ENCODE measurements around the gene CTSD.

The CTSD gene

DNA sequence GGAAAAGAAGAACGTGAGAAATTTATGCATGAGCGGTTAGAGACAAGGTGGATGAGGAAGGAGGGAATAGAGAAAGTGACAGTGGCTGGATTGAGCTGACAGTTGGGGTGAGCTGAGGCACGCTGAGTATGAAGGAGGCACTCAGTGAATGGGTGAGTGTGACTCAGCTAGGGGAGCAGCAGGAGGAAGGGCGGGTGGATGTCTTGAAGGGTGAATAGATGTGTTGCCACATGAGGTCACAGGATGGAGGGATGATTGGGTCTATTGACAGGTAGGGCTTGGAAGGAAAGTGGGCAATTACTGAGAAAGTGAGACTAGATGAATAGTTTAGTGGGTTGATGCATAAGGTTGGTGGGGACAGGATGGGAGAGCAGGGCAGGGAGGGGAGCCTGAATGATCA is 21.4 kb downstream of the CTSD start:
- DNase-seq (ENCODE audit: low read depth), result no peak
- H3K4me3 ChIP-seq (ENCODE audit: control insufficient read depth, low read depth, low read length), result no peak overlapping the region
- TF ChIP-seq, protein P1, sequence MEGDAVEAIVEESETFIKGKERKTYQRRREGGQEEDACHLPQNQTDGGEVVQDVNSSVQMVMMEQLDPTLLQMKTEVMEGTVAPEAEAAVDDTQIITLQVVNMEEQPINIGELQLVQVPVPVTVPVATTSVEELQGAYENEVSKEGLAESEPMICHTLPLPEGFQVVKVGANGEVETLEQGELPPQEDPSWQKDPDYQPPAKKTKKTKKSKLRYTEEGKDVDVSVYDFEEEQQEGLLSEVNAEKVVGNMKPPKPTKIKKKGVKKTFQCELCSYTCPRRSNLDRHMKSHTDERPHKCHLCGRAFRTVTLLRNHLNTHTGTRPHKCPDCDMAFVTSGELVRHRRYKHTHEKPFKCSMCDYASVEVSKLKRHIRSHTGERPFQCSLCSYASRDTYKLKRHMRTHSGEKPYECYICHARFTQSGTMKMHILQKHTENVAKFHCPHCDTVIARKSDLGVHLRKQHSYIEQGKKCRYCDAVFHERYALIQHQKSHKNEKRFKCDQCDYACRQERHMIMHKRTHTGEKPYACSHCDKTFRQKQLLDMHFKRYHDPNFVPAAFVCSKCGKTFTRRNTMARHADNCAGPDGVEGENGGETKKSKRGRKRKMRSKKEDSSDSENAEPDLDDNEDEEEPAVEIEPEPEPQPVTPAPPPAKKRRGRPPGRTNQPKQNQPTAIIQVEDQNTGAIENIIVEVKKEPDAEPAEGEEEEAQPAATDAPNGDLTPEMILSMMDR (conservative IDR thresholded peaks at IDR 0.05; ENCODE audit: control insufficient read depth, insufficient read depth, low read depth, low read length), result no peak

DNA sequence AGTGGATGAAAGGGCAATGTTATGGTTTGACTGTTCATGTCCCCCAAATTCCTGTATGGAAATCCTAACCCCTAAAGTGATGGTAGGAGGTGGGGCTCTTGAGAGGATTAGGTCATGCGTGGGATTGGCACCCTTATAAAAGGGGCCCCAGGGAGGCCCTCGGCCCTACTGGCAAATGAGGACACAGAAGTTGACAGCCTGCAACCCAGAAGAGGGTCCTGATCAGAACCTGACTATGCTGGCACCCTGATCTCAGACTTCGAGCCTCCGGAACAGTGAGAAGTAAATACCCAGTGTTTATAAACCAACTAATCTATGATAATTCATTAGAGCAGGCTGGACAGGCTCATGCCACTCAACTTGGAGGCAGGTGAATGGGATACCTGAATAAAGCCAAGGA is 22.0 kb downstream of the CTSD start:
- no peak overlapping the region for H3K4me3 ChIP-seq (ENCODE audit: control insufficient read depth, low read depth, low read length)
- DNase-seq (ENCODE audit: low read depth), result no peak
- TF ChIP-seq, protein P1 (conservative IDR thresholded peaks at IDR 0.05; ENCODE audit: control insufficient read depth, insufficient read depth, low read depth, low read length), result no peak

DNA sequence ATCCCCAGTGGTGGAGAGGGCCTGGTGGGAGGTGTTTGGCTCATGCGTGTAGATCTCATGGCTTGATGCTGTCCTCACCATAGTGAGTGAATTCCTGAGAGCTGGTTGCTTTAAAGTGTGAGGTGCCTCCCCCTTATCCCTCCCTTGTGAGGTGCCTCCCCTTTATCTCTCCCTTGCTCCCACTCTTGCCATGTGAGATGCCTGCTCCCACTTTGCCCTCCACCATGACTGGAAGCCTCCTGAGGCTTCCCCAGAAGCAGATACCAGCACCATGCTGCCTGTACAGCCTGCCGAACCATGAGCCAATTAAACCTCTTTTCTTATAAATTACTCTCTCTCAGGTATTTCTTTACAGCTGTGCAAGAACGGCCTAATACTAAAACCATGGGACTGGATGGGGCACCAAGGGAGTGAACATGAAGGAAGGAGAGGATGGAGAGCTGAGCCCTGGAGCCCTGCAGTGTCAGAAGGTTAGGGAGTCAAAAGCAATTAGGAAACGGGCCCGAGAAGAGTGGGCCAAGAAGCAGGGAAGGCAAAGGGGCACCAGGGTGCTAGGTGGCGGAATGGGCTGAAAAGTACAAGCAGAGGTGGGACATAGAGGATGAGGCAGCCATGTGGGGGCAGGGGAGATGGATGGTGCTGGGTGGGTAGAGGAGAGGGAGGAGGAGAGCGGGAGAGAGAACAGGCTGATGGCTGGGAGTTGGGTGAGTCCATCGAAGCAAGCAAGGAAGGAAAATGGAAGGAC is 22.8 kb downstream of the CTSD start:
- DNase-seq (ENCODE audit: low read depth), result no peak
- TF ChIP-seq, protein P1 (conservative IDR thresholded peaks at IDR 0.05; ENCODE audit: control insufficient read depth, insufficient read depth, low read depth, low read length), result no peak
- H3K4me3 ChIP-seq (ENCODE audit: control insufficient read depth, low read depth, low read length), result no peak overlapping the region

DNA sequence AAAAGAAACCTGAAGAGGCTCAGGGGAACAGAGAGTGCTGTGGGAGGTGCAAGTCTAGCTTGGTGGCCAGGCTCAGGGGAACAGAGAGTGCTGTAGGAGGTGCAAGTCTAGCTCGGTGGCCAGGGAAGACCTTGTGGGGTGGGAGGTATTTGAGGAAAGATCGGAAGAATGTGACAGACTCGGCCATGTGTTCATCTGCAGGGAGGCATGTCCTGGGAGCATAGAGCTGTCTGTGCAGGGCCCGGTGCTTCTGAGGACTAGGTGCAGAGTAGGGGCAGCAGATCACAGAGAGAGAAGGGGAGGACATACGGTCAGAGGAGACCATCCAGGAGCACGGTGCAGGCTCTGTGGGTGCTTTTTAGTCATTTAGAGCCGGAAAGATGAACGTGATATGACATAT is 24.2 kb downstream of the CTSD start:
- TF ChIP-seq, protein P1 (conservative IDR thresholded peaks at IDR 0.05; ENCODE audit: control insufficient read depth, insufficient read depth, low read depth, low read length), result no peak
- H3K4me3 ChIP-seq (ENCODE audit: control insufficient read depth, low read depth, low read length), result no peak overlapping the region
- no peak for DNase-seq (ENCODE audit: low read depth)

DNA sequence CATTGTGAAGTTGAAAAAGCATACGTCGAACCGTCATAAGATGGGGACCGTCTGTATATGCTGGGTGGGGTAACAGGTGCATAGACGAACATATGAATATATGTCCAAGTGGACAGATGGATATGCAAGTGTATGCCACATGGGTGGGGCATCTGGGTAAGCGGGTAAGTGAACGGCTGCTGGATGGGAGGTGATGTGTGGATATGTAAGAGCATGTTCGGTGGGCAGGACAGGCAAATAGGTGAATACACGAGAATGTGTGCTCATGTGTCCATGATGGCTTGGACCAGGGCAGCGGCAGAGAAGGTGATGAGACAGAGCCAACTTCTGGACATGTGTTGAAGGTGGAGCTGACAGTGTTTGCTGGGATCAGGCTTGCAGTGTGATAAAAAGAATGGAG is 25.3 kb downstream of the CTSD start:
- TF ChIP-seq, protein P1 (conservative IDR thresholded peaks at IDR 0.05; ENCODE audit: control insufficient read depth, insufficient read depth, low read depth, low read length), result no peak
- H3K4me3 ChIP-seq (ENCODE audit: control insufficient read depth, low read depth, low read length), result no peak overlapping the region
- no peak for DNase-seq (ENCODE audit: low read depth)

DNA sequence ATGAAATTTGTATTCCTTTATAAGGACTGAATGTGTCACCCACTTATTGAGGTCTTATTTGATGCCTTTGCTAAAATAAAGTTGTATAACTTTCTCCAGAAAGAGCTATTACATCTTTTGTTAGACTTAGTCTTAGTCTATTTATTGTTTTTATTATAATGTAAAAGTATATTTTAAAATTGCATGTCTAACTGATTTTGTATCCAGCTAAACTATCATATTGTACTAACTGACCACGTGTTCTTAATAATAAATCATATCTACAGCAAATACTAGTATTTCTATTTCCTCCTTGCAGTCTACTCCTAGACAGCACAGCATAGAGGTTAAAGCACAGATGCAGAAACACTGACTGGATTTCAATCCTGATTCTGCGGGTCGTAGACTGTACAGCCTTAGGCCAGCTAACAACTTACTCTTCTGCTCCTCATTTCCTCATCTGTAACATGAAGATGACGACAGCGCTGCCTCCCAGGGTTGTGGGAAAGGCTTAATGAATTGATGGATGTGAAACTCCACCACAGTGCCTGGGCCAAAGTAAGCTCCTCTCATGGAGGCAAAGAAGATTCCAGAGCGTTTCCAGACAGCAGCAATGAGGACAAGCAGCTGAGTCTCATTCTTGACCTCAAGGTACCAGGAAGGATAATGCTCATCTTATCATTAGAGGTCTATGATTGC is 26.5 kb downstream of the CTSD start:
- DNase-seq (ENCODE audit: low read depth), result no peak
- no peak overlapping the region for H3K4me3 ChIP-seq (ENCODE audit: control insufficient read depth, low read depth, low read length)
- TF ChIP-seq, protein P1 (conservative IDR thresholded peaks at IDR 0.05; ENCODE audit: control insufficient read depth, insufficient read depth, low read depth, low read length), result no peak

Data from fibroblast of mammary gland (primary cell).